ENCODE results near the gene CLASP1.

The CLASP1 gene

GRCh38 chr2:121368836-121369235, 280.4 kb downstream of the CLASP1 start:
- peak; percentile 11 for DNase-seq

GRCh38 chr2:121368155-121368554, 281.1 kb downstream of the CLASP1 start:
- DNase-seq = no peak

- no peak for DNase-seq
Observed at GRCh38 chr2:121367246-121367900, 281.9 kb downstream of the CLASP1 start.

- no peak for DNase-seq
Observed at GRCh38 chr2:121366040-121366439, 283.2 kb downstream of the CLASP1 start.

- no peak for DNase-seq
Observed at GRCh38 chr2:121365061-121365460, 284.2 kb downstream of the CLASP1 start.

- DNase-seq = peak; percentile 59
Observed at GRCh38 chr2:121363632-121364420, 285.4 kb downstream of the CLASP1 start.

- DNase-seq = no peak
Observed at GRCh38 chr2:121362774-121363173, 286.5 kb downstream of the CLASP1 start.

- no peak for DNase-seq
Observed at GRCh38 chr2:121362226-121362625, 287.0 kb downstream of the CLASP1 start.

- DNase-seq = peak; percentile 68
Observed at GRCh38 chr2:121360566-121361300, 288.5 kb downstream of the CLASP1 start.

GRCh38 chr2:121359716-121360565, 289.3 kb downstream of the CLASP1 start:
- DNase-seq = no peak

GRCh38 chr2:121359170-121359569, 290.1 kb downstream of the CLASP1 start:
- DNase-seq = no peak

- DNase-seq = no peak
Observed at GRCh38 chr2:121358291-121358690, 291.0 kb downstream of the CLASP1 start.

GRCh38 chr2:121356058-121356640, 293.1 kb downstream of the CLASP1 start:
- peak; percentile 61 for DNase-seq

- DNase-seq = no peak
Observed at GRCh38 chr2:121355488-121355887, 293.8 kb downstream of the CLASP1 start.

- no peak for DNase-seq
Observed at GRCh38 chr2:121351521-121352318, 297.5 kb downstream of the CLASP1 start.

GRCh38 chr2:121350890-121351289, 298.4 kb downstream of the CLASP1 start:
- DNase-seq = no peak

- no peak for DNase-seq
Observed at GRCh38 chr2:121350402-121350775, 298.9 kb downstream of the CLASP1 start.

GRCh38 chr2:121349721-121350401, 299.4 kb downstream of the CLASP1 start:
- DNase-seq = no peak

- DNase-seq = no peak
Observed at GRCh38 chr2:121348128-121348740, 301.0 kb downstream of the CLASP1 start.

GRCh38 chr2:121346859-121347258, 302.4 kb downstream of the CLASP1 start:
- no peak for DNase-seq

Measured in fibroblast of skin of back (primary cell).